H9 (cell line): ENCODE measurements around the gene OR10H3. TPM values are rescaled to one million over a fixed set of nuclear protein-coding genes. Genes with fewer than 3 reads are reported as not detected.

Experiments
- DNase-seq: peaks from one replicate; pipeline ENCODE4 v3.0.0-alpha.2; 2017
- H2AFZ ChIP-seq: one replicate; pipeline ENCODE4 v1.6.1; 2013; ENCODE audit warnings: mild to moderate bottlenecking, low read length, control low read depth, moderate library complexity
- H2AK5ac ChIP-seq: 2 replicates; pipeline ENCODE4 v1.6.1; 2013; ENCODE audit warnings: low read length, control low read depth, mixed read lengths; ENCODE audit not compliant: insufficient read length
- H2BK120ac ChIP-seq: one replicate; pipeline ENCODE4 v1.6.1; 2013; ENCODE audit warnings: low read depth, mild to moderate bottlenecking, low read length, control low read depth, inconsistent platforms; ENCODE audit not compliant: poor library complexity, severe bottlenecking
- H2BK12ac ChIP-seq: 2 replicates; pipeline ENCODE4 v1.6.1; 2013; ENCODE audit warnings: low read length, control low read depth, mixed read lengths, low read depth; ENCODE audit not compliant: insufficient read length
- H2BK15ac ChIP-seq: 2 replicates; pipeline ENCODE4 v1.6.1; 2013; ENCODE audit warnings: low read depth, low read length, control low read depth
- H2BK20ac ChIP-seq: one replicate; pipeline ENCODE4 v1.6.1; 2013; ENCODE audit warnings: low read depth, mild to moderate bottlenecking, low read length, control low read depth, inconsistent platforms; ENCODE audit not compliant: poor library complexity, severe bottlenecking
- H2BK5ac ChIP-seq: 2 replicates; pipeline ENCODE4 v1.6.1; 2013; ENCODE audit warnings: low read length, control low read depth, mixed read lengths; ENCODE audit not compliant: insufficient read length
- H3K14ac ChIP-seq: 2 replicates; pipeline ENCODE4 v1.6.1; 2013; ENCODE audit warnings: low read length, control low read depth; ENCODE audit not compliant: insufficient read depth
- H3K18ac ChIP-seq: 2 replicates; pipeline ENCODE4 v1.6.1; 2013; ENCODE audit warnings: low read depth, mild to moderate bottlenecking, mixed read lengths, low read length, control low read depth; ENCODE audit not compliant: insufficient read length
- H3K23ac ChIP-seq: 2 replicates; pipeline ENCODE4 v1.6.1; 2013; ENCODE audit warnings: low read length, control low read depth, mixed read lengths, low read depth; ENCODE audit not compliant: insufficient read length
- H3K23me2 ChIP-seq: 2 replicates; pipeline ENCODE4 v1.6.1; 2013; ENCODE audit warnings: low read depth, mild to moderate bottlenecking, mixed read lengths, low read length, control low read depth; ENCODE audit not compliant: insufficient read length, poor library complexity, severe bottlenecking
- H3K27ac ChIP-seq: 2 replicates; pipeline ENCODE4 v1.5.1; 2013; ENCODE audit warnings: low read length, control low read depth, mixed read lengths, low read depth; ENCODE audit not compliant: insufficient read length
- H3K27me3 ChIP-seq: 2 replicates; pipeline ENCODE4 v1.6.1; 2013; ENCODE audit warnings: low read length, control low read depth, inconsistent platforms; ENCODE audit not compliant: insufficient read depth
- H3K4ac ChIP-seq: 2 replicates; pipeline ENCODE4 v1.6.1; 2013; ENCODE audit warnings: low read depth, mild to moderate bottlenecking, control low read depth, inconsistent platforms, low read length, moderate library complexity
- H3K4me1 ChIP-seq: 2 replicates; pipeline ENCODE4 v1.6.1; 2013; ENCODE audit warnings: low read length, control low read depth, inconsistent platforms; ENCODE audit not compliant: insufficient read depth
- H3K4me2 ChIP-seq: 2 replicates; pipeline ENCODE4 v1.6.1; 2013; ENCODE audit warnings: low read length, control low read depth, mixed read lengths; ENCODE audit not compliant: insufficient read length, insufficient read depth
- H3K56ac ChIP-seq: 2 replicates; pipeline ENCODE4 v1.6.1; 2013; ENCODE audit warnings: low read depth, mild to moderate bottlenecking, mixed read lengths, low read length, control low read depth; ENCODE audit not compliant: insufficient read length
- H3K79me1 ChIP-seq: 2 replicates; pipeline ENCODE4 v1.6.1; 2013; ENCODE audit warnings: low read depth, mild to moderate bottlenecking, moderate library complexity, low read length, control low read depth, inconsistent platforms; ENCODE audit not compliant: insufficient read depth, poor library complexity, severe bottlenecking
- H3K79me2 ChIP-seq: 2 replicates; pipeline ENCODE4 v1.6.1; 2013; ENCODE audit warnings: low read length, control low read depth, inconsistent platforms; ENCODE audit not compliant: insufficient read depth
- H3K9ac ChIP-seq: 2 replicates; pipeline ENCODE4 v1.6.1; 2013; ENCODE audit warnings: low read length, control low read depth, mixed read lengths; ENCODE audit not compliant: insufficient read length; ENCODE audit errors: extremely low read depth
- H3K9me3 ChIP-seq: one replicate; pipeline ENCODE4 v1.6.1; 2013; ENCODE audit warnings: low read depth, low read length, inconsistent platforms; ENCODE audit not compliant: control insufficient read depth
- H3T11ph ChIP-seq: one replicate; pipeline ENCODE4 v1.6.1; 2013; ENCODE audit warnings: mild to moderate bottlenecking, low read length, control low read depth, inconsistent platforms
- H4K20me1 ChIP-seq: one replicate; pipeline ENCODE4 v1.6.1; 2013; ENCODE audit not compliant: control insufficient read depth, insufficient read length, insufficient read depth
- H4K5ac ChIP-seq: 2 replicates; pipeline ENCODE4 v1.6.1; 2013; ENCODE audit warnings: low read depth, mild to moderate bottlenecking, mixed read lengths, low read length, control low read depth; ENCODE audit not compliant: insufficient read length
- H4K8ac ChIP-seq: replicated peaks from 2 replicates; pipeline ENCODE4 v1.6.1; 2013; ENCODE audit warnings: low read length, control low read depth, mixed read lengths, low read depth; ENCODE audit not compliant: insufficient read length
- H4K91ac ChIP-seq: 2 replicates; pipeline ENCODE4 v1.6.1; 2013; ENCODE audit warnings: low read depth, mild to moderate bottlenecking, moderate library complexity, mixed read lengths, low read length, control low read depth; ENCODE audit not compliant: insufficient read length
- H3K27ac Mint-ChIP-seq, 3 experiments: 2 replicates in 2 of 3; 3 replicates in 1 of 3; pipeline ENCODE4 v1.8.0; 2020 to 2021; ENCODE audit warnings: mixed read lengths in 3 of 3, mild to moderate bottlenecking in 1 of 3, moderate library complexity in 1 of 3
- H3K27me3 Mint-ChIP-seq: 2 replicates; pipeline ENCODE4 v1.8.0; 2021; ENCODE audit warnings: low read depth, mild to moderate bottlenecking, moderate library complexity, mixed read lengths
- H3K36me3 Mint-ChIP-seq, 3 experiments: 2 replicates in 2 of 3; 3 replicates in 1 of 3; pipeline ENCODE4 v1.8.0; 2020 to 2021; ENCODE audit warnings: low read depth in 3 of 3, mixed read lengths in 3 of 3; ENCODE audit not compliant: insufficient read depth in 1 of 3
- H3K4me1 Mint-ChIP-seq, 2 experiments: 2 replicates each; pipeline ENCODE4 v1.8.0; 2020; ENCODE audit warnings: mixed read lengths in 2 of 2
- H3K4me3 Mint-ChIP-seq, 2 experiments: 2 replicates in 1 of 2; 3 replicates in 1 of 2; pipeline ENCODE4 v1.8.0; 2020 to 2021; ENCODE audit warnings: mild to moderate bottlenecking in 2 of 2, mixed read lengths in 2 of 2, moderate library complexity in 1 of 2
- H3K9me3 Mint-ChIP-seq, 2 experiments: 2 replicates in 1 of 2; 3 replicates in 1 of 2; pipeline ENCODE4 v1.8.0; 2020; ENCODE audit warnings: mild to moderate bottlenecking in 2 of 2, mixed read lengths in 2 of 2, moderate library complexity in 1 of 2
- WGBS: extraction: QIAGEN DNeasy Blood & Tissue Kit; methylation state at CpG from one replicate; pipeline ENCODE4 v1.1.7; 2013; ENCODE audit warnings: missing lambda C conversion rate, low lambda C conversion rate, mixed read lengths; ENCODE audit not compliant: insufficient read length; ENCODE audit errors: extremely low coverage; 5-methylcytosine and 5-hydroxymethylcytosine counted together
- total RNA-seq: library from RNA; stranded (reverse); gene quantifications from 2 replicates; pipeline ENCODE4 v1.2.1, GENCODE V29; 2021
- TF ChIP-seq, protein P1 (sequence below): fragments of 200-600 bp; sonication (generic); conservative IDR thresholded peaks from 3 replicates; pipeline ENCODE4 v1.8.0; 2021; ENCODE audit warnings: antibody characterized with exemption, mild to moderate bottlenecking

Gene OR10H3
- total RNA-seq, 1 experiment from 2014 or later: not detected

DNA sequence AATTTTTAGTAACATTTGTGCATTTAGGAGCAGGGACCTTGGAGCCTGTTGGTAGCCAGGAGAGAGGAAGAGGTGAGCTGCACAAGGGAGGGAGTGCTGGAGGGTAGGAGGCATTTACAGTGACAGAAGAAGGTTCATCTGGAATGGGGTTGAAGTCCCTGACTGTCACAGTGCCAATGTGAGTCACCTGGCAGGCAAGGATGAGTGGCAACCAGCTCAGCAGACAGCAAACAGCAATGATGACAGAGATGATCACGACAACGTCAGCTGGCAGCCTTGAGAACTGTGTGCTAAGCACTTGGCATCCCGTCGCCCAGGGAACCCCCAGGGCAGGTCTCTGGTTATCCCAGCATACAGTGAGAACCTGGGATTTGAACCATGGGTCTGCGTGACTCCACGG, 52.3 kb downstream of the OR10H3 start:
- H3K14ac ChIP-seq: no peak overlapping the region
- no peaks in the 10 kb centered on the region for H3K27me3 ChIP-seq
- H3K56ac ChIP-seq: no peak overlapping the region
- H2BK12ac ChIP-seq: no peak overlapping the region
- H3K79me2 ChIP-seq: no peaks in the 10 kb centered on the region
- Mint-ChIP-seq H3K9me3 (peaks cover 85 to 89% of the 10 kb centered on the region in 2 experiments), H3K27me3 (peaks cover 2% of the 10 kb centered on the region; the same call in 1 of the 2 replicates), H3K36me3 (peaks cover 17 to 29% (median 22%) of the 10 kb centered on the region in 3 experiments), H3K4me3 (no peak overlapping the region; a peak in 1 of 5 replicates), H3K27ac (no peak overlapping the region), H3K4me1 (no peaks in the 10 kb centered on the region)
- no peak overlapping the region for H3K4ac ChIP-seq
- H4K5ac ChIP-seq: no peak overlapping the region
- no peak overlapping the region for H2AFZ ChIP-seq
- H3K4me1 ChIP-seq: no peaks in the 10 kb centered on the region
- H2BK5ac ChIP-seq: no peak overlapping the region
- H4K20me1 ChIP-seq: no peaks in the 10 kb centered on the region
- H4K91ac ChIP-seq: no peak overlapping the region
- H3K23me2 ChIP-seq: no peaks in the 10 kb centered on the region
- H3K27ac ChIP-seq: no peak overlapping the region
- no peak overlapping the region for H2AK5ac ChIP-seq
- H2BK20ac ChIP-seq: no peak overlapping the region
- H3K4me2 ChIP-seq: no peak overlapping the region
- no peak overlapping the region for H2BK15ac ChIP-seq
- no peak overlapping the region for H2BK120ac ChIP-seq
- no peak overlapping the region for H3K18ac ChIP-seq
- H4K8ac ChIP-seq: no peak overlapping the region
- no peak overlapping the region for H3T11ph ChIP-seq
- H3K9me3 ChIP-seq: peaks cover 62% of the 10 kb centered on the region
- no CpG with 5 or more reads among the region's 6 CpGs for WGBS
- no peak overlapping the region for H3K23ac ChIP-seq
- no peak overlapping the region for H3K9ac ChIP-seq
- no peaks in the 10 kb centered on the region for H3K79me1 ChIP-seq
- TF ChIP-seq, protein P1, sequence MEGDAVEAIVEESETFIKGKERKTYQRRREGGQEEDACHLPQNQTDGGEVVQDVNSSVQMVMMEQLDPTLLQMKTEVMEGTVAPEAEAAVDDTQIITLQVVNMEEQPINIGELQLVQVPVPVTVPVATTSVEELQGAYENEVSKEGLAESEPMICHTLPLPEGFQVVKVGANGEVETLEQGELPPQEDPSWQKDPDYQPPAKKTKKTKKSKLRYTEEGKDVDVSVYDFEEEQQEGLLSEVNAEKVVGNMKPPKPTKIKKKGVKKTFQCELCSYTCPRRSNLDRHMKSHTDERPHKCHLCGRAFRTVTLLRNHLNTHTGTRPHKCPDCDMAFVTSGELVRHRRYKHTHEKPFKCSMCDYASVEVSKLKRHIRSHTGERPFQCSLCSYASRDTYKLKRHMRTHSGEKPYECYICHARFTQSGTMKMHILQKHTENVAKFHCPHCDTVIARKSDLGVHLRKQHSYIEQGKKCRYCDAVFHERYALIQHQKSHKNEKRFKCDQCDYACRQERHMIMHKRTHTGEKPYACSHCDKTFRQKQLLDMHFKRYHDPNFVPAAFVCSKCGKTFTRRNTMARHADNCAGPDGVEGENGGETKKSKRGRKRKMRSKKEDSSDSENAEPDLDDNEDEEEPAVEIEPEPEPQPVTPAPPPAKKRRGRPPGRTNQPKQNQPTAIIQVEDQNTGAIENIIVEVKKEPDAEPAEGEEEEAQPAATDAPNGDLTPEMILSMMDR: no peak
- DNase-seq: no peak

Other genes with a start within 250 kb of the OR10H3 start
- not detected in 2 replicates for gene CYP4F22, start 229.5 kb upstream of the OR10H3 start, total RNA-seq
- gene CYP4F8, start 122.8 kb upstream of the OR10H3 start, total RNA-seq: not detected in 2 replicates
- not detected in 2 replicates for gene CYP4F3, start 97.1 kb upstream of the OR10H3 start, total RNA-seq
- not detected in 2 replicates for gene CYP4F12, start 64.9 kb upstream of the OR10H3 start, total RNA-seq
- not detected in 2 replicates for gene OR10H2, start 10.0 kb upstream of the OR10H3 start, total RNA-seq
- not detected in 2 replicates for gene OR10H5, start 49.7 kb downstream of the OR10H3 start, total RNA-seq
- gene OR10H1, start 77.7 kb downstream of the OR10H3 start, total RNA-seq: not detected in 2 replicates
- gene CYP4F2, start 160.1 kb downstream of the OR10H3 start, total RNA-seq: not detected in 2 replicates
- gene CYP4F11, start 196.5 kb downstream of the OR10H3 start, total RNA-seq: not detected in 2 replicates
- not detected in 2 replicates for gene OR10H4, start 211.0 kb downstream of the OR10H3 start, total RNA-seq